CD4-positive, alpha-beta T cell treated with Interleukin-2 at 100 ng/mL for 4 hours (primary cell): ENCODE results near the gene EGR1.
A peak's percentile ranks its signal among the peaks of the same experiment; 100 is the strongest.
"Not testable (repeated sequence)": the region's sequence is repeated elsewhere in the genome, so short reads cannot be mapped to it uniquely, and the experiment has no call there.

Experiments
- DNase-seq: peaks from one replicate; pipeline ENCODE4 v3.0.0-alpha.2; 2020; ENCODE audit warnings: low spot score

EGR1 gene

GRCh38 chr5:138469540-138470321 is 4.5 kb downstream of the EGR1 start:
- no peak for DNase-seq

GRCh38 chr5:138470322-138471051 is 5.2 kb downstream of the EGR1 start:
- DNase-seq = no peak

GRCh38 chr5:138471052-138471361 is 5.7 kb downstream of the EGR1 start:
- no peak for DNase-seq

- no peak for DNase-seq
Observed at GRCh38 chr5:138472353-138472752, 7.1 kb downstream of the EGR1 start.

- DNase-seq = not testable (repeated sequence)
Observed at GRCh38 chr5:138473151-138473550, 7.9 kb downstream of the EGR1 start.

- DNase-seq = no peak
Observed at GRCh38 chr5:138476918-138477317, 11.6 kb downstream of the EGR1 start.

- DNase-seq = no peak
Observed at GRCh38 chr5:138482638-138483037, 17.4 kb downstream of the EGR1 start.

GRCh38 chr5:138488481-138488945 is 23.2 kb downstream of the EGR1 start:
- DNase-seq = no peak

GRCh38 chr5:138489683-138490061 is 24.4 kb downstream of the EGR1 start:
- DNase-seq = no peak

- no peak for DNase-seq
Observed at GRCh38 chr5:138490648-138491283, 25.5 kb downstream of the EGR1 start.

GRCh38 chr5:138491284-138491648 is 26.0 kb downstream of the EGR1 start:
- DNase-seq = no peak

- peak; percentile 84 for DNase-seq
Observed at GRCh38 chr5:138491669-138492559, 26.6 kb downstream of the EGR1 start.

GRCh38 chr5:138492560-138493045 is 27.3 kb downstream of the EGR1 start:
- no peak for DNase-seq

- DNase-seq = no peak
Observed at GRCh38 chr5:138495351-138495750, 30.1 kb downstream of the EGR1 start.

GRCh38 chr5:138498376-138498775 is 33.1 kb downstream of the EGR1 start:
- DNase-seq = no peak

- DNase-seq = no peak
Observed at GRCh38 chr5:138502121-138502520, 36.8 kb downstream of the EGR1 start.

- no peak for DNase-seq
Observed at GRCh38 chr5:138502521-138502920, 37.2 kb downstream of the EGR1 start.

- peak; percentile 59 for DNase-seq
Observed at GRCh38 chr5:138503487-138504270, 38.4 kb downstream of the EGR1 start.

GRCh38 chr5:138504799-138505198 is 39.5 kb downstream of the EGR1 start:
- DNase-seq = no peak

- DNase-seq = no peak
Observed at GRCh38 chr5:138506370-138507306, 41.4 kb downstream of the EGR1 start.
